K562 (cell line): ENCODE data around the gene PIP5K1B. TPM values are rescaled to one million over a fixed set of nuclear protein-coding genes. Genes with fewer than 3 reads are reported as not detected.
A peak's percentile ranks its signal among the peaks of the same experiment; 100 is the strongest.

Experiments used
- CREB1 ChIP-seq, 2 experiments: sonication (generic) in 1 of 2; formaldehyde crosslinking in 1 of 2; IDR thresholded peaks; 2 replicates each; pipeline versions ENCODE4 v1.6.1 to v1.8.0; 2012 to 2022; ENCODE audit warnings: inconsistent platforms in 1 of 2, mild to moderate bottlenecking in 1 of 2, missing genetic modification reagents in 1 of 2, moderate library complexity in 1 of 2
- DNMT1 ChIP-seq: fragments of 450-650 bp; IDR thresholded peaks from 2 replicates; pipeline ENCODE4 v1.6.1; 2016; ENCODE audit warnings: antibody characterized with exemption, mild to moderate bottlenecking
- EHMT2 ChIP-seq: fragments of 450-650 bp; IDR thresholded peaks from 2 replicates; pipeline ENCODE4 v1.6.1; 2018; ENCODE audit warnings: antibody characterized with exemption
- FOS ChIP-seq: IDR thresholded peaks from 3 replicates; pipeline ENCODE4 v1.6.1; 2011; ENCODE audit not compliant: insufficient read length; ENCODE audit errors: extremely low read depth
- HDAC8 ChIP-seq: fragments of 450-650 bp; IDR thresholded peaks from 2 replicates; pipeline ENCODE4 v1.6.1; 2016; ENCODE audit warnings: mild to moderate bottlenecking, missing genetic modification characterization, moderate library complexity, missing compliant biosample characterization
- MAFK ChIP-seq: IDR thresholded peaks from 2 replicates; pipeline ENCODE4 v1.6.1; 2011; ENCODE audit warnings: low read length, improper control_type of control experiment
- MXI1 ChIP-seq: IDR thresholded peaks from 2 replicates; pipeline ENCODE4 v1.6.1; 2011; ENCODE audit warnings: low read depth, mild to moderate bottlenecking, improper control_type of control experiment, low read length
- NR2C2 ChIP-seq, 2 experiments: fragments of 200-800 bp in 1 of 2; sonication (Bioruptor generic) in 1 of 2; sonication (generic) in 1 of 2; formaldehyde crosslinking in 1 of 2; IDR thresholded peaks; 2 replicates each; pipeline versions ENCODE4 v1.6.1 to v1.8.0; 2016 to 2022; ENCODE audit warnings: mild to moderate bottlenecking in 1 of 2, missing compliant biosample characterization in 1 of 2, missing genetic modification characterization in 1 of 2, missing genetic modification reagents in 1 of 2
- NRF1 ChIP-seq, 2 experiments: fragments of 450-650 bp; IDR thresholded peaks in 1 of 2; conservative IDR thresholded peaks in 1 of 2; 2 replicates each; pipeline ENCODE4 v1.6.1; 2014; ENCODE audit warnings: mild to moderate bottlenecking in 2 of 2
- PHB ChIP-seq: fragments of 250-450 bp; sonication (Bioruptor Pico); IDR thresholded peaks from 2 replicates; pipeline ENCODE4 v1.5.0; 2021
- STAG1 ChIP-seq: sonication (generic); formaldehyde crosslinking; IDR thresholded peaks from 2 replicates; pipeline ENCODE4 v1.5.0; 2020; ENCODE audit warnings: missing genetic modification reagents, borderline replicate concordance
- TBL1XR1 ChIP-seq, 2 experiments: IDR thresholded peaks; 2 replicates each; pipeline ENCODE4 v1.6.1; 2012; ENCODE audit warnings: improper control_type of control experiment in 2 of 2, low read length in 2 of 2, mild to moderate bottlenecking in 1 of 2
- YY1 ChIP-seq, 3 experiments: IDR thresholded peaks; 2 replicates each; pipeline ENCODE4 v1.6.1; 2011; ENCODE audit warnings: low read length in 2 of 3, mild to moderate bottlenecking in 2 of 3, moderate library complexity in 2 of 3, borderline replicate concordance in 1 of 3, control low read depth in 1 of 3, low read depth in 1 of 3; ENCODE audit not compliant: insufficient read depth in 3 of 3, insufficient replicate concordance in 2 of 3, control insufficient read depth in 1 of 3, insufficient read length in 1 of 3; ENCODE audit errors: extremely low read depth in 1 of 3
- ZNF140 ChIP-seq: fragments of 250-450 bp; sonication (Bioruptor Pico); IDR thresholded peaks from 2 replicates; pipeline ENCODE4 v1.8.0; 2021; ENCODE audit warnings: moderate library complexity, mild to moderate bottlenecking, inconsistent platforms
- ZNF282 ChIP-seq: sonication (generic); formaldehyde crosslinking; IDR thresholded peaks from 2 replicates; pipeline ENCODE4 v1.8.1; 2023; ENCODE audit warnings: missing genetic modification reagents
- polyA plus RNA-seq, 8 experiments: library from polyadenylated mRNA; depleted of rRNA in 4 of 8; stranded (reverse) in 5 of 8; unstranded in 3 of 8; fragments of >200 nt; fragmentation: Nextera tagmentation in 2 of 8; fragmentation: Illumina TruSeq in 1 of 8; extraction: Ambion mirVana in 2 of 8; extraction: Trizol in 1 of 8; gene quantifications; 2 replicates each; pipeline versions ENCODE4 v1.2.1 to v1.2.3, GENCODE V29; 2011 to 2014; ENCODE audit warnings: inconsistent platforms in 1 of 8, missing spikeins in 1 of 8
- total RNA-seq, 7 experiments: library from RNA; depleted of rRNA in 6 of 7; stranded (reverse); fragments of >200 nt in 6 of 7; fragmentation: Illumina TruSeq in 2 of 7; extraction: Trizol in 2 of 7; gene quantifications; 2 replicates each; pipeline versions ENCODE4 v1.2.1 to v1.2.3, GENCODE V29; 2011 to 2021; ENCODE audit warnings: low replicate concordance in 1 of 7
- TF ChIP-seq, protein P1 (sequence below): fragments of 450-650 bp; formaldehyde crosslinking; IDR thresholded peaks from 2 replicates; pipeline ENCODE4 v1.4.0; 2020; ENCODE audit warnings: mild to moderate bottlenecking, moderate library complexity
- TF ChIP-seq, protein P2 (sequence below): fragments of 250-450 bp; sonication (Bioruptor Pico); IDR thresholded peaks from 2 replicates; pipeline ENCODE4 v1.8.0; 2021; ENCODE audit warnings: moderate library complexity, mild to moderate bottlenecking, inconsistent platforms
- TF ChIP-seq, protein P3 (sequence below): sonication (generic); formaldehyde crosslinking; IDR thresholded peaks from 2 replicates; pipeline ENCODE4 v1.8.1; 2023; ENCODE audit warnings: mild to moderate bottlenecking, missing genetic modification reagents, moderate library complexity
- TF ChIP-seq, protein P4 (sequence below): sonication (generic); formaldehyde crosslinking; IDR thresholded peaks from 2 replicates; pipeline ENCODE4 v1.4.0; 2020; ENCODE audit warnings: mild to moderate bottlenecking, missing genetic modification reagents
- TF ChIP-seq, protein P5 (sequence below): fragments of 450-650 bp; IDR thresholded peaks from 2 replicates; pipeline ENCODE4 v1.6.1; 2016; ENCODE audit warnings: antibody characterized with exemption

The PIP5K1B gene
- total and polyA plus RNA-seq, 9 of the 15 experiments (the other 6 are each of a cell fraction or from before 2014, with no cell fraction given) = 3.1 to 12.9 (median 7.4) TPM

DNA sequence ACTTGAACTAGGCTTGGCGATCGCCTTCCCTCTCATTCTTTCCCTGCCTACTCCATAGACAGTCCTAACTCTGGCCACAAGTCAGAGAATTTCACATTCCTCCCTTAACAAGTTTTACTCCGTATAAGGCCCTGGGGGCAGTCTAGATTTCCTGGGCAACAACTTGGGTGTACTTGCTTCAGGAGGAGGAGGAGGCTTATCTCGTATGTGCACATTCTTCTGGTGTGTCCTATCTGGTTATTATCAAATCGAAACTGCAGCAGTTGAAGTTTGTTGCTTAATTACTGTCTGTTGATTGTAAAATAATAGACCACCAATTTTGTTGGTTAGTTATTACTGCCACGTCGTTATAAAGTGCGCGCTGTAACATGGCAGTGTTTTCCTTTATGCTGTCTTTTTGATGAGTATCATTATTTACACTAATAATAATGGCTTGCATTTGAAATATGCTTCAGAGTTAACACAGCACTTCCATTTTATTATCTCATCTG lies 42.0 kb downstream of the PIP5K1B start (continued):
- TF ChIP-seq, protein P1, sequence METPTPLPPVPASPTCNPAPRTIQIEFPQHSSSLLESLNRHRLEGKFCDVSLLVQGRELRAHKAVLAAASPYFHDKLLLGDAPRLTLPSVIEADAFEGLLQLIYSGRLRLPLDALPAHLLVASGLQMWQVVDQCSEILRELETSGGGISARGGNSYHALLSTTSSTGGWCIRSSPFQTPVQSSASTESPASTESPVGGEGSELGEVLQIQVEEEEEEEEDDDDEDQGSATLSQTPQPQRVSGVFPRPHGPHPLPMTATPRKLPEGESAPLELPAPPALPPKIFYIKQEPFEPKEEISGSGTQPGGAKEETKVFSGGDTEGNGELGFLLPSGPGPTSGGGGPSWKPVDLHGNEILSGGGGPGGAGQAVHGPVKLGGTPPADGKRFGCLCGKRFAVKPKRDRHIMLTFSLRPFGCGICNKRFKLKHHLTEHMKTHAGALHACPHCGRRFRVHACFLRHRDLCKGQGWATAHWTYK (CRISPR knock-in tag) = no peak
- TF ChIP-seq FOS (no peak), NRF1 (conservative IDR thresholded peaks at IDR 0.05 in 1 of 2, IDR thresholded peaks at IDR 0.05 in 1 of 2) (no peak), TBL1XR1 (IDR thresholded peaks at IDR 0.05; ENCODE audit: low read length in 2 of 2) (peak in 1 of 2 experiments; percentile 84; a peak in 2 of 4 replicates), DNMT1 (no peak), PHB (CRISPR knock-in tag) (no peak), STAG1 (no peak), HDAC8 (tag) (no peak), YY1 (IDR thresholded peaks at IDR 0.05; ENCODE audit: borderline replicate concordance in 1 of 3, control insufficient read depth in 1 of 3, extremely low read depth in 1 of 3, insufficient read depth in 3 of 3, insufficient read length in 1 of 3, insufficient replicate concordance in 2 of 3, low read depth in 1 of 3, low read length in 2 of 3) (no peak), MXI1 (no peak), ZNF140 (CRISPR knock-in tag) (no peak), CREB1 (IDR thresholded peaks at IDR 0.05) (no peak), CREB1 (CRISPR knock-in tag; IDR thresholded peaks at IDR 0.05) (no peak), ZNF282 (no peak), MAFK (no peak; the same call in 1 of the 2 replicates), NR2C2 (CRISPR knock-in tag; IDR thresholded peaks at IDR 0.05) (no peak), NR2C2 (tag; IDR thresholded peaks at IDR 0.05) (no peak), EHMT2 (no peak)
- TF ChIP-seq, protein P2, sequence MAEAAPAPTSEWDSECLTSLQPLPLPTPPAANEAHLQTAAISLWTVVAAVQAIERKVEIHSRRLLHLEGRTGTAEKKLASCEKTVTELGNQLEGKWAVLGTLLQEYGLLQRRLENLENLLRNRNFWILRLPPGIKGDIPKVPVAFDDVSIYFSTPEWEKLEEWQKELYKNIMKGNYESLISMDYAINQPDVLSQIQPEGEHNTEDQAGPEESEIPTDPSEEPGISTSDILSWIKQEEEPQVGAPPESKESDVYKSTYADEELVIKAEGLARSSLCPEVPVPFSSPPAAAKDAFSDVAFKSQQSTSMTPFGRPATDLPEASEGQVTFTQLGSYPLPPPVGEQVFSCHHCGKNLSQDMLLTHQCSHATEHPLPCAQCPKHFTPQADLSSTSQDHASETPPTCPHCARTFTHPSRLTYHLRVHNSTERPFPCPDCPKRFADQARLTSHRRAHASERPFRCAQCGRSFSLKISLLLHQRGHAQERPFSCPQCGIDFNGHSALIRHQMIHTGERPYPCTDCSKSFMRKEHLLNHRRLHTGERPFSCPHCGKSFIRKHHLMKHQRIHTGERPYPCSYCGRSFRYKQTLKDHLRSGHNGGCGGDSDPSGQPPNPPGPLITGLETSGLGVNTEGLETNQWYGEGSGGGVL (CRISPR knock-in tag) = no peak
- TF ChIP-seq, protein P3, sequence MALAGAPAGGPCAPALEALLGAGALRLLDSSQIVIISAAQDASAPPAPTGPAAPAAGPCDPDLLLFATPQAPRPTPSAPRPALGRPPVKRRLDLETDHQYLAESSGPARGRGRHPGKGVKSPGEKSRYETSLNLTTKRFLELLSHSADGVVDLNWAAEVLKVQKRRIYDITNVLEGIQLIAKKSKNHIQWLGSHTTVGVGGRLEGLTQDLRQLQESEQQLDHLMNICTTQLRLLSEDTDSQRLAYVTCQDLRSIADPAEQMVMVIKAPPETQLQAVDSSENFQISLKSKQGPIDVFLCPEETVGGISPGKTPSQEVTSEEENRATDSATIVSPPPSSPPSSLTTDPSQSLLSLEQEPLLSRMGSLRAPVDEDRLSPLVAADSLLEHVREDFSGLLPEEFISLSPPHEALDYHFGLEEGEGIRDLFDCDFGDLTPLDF (CRISPR knock-in tag) = no peak
- TF ChIP-seq, protein P4, sequence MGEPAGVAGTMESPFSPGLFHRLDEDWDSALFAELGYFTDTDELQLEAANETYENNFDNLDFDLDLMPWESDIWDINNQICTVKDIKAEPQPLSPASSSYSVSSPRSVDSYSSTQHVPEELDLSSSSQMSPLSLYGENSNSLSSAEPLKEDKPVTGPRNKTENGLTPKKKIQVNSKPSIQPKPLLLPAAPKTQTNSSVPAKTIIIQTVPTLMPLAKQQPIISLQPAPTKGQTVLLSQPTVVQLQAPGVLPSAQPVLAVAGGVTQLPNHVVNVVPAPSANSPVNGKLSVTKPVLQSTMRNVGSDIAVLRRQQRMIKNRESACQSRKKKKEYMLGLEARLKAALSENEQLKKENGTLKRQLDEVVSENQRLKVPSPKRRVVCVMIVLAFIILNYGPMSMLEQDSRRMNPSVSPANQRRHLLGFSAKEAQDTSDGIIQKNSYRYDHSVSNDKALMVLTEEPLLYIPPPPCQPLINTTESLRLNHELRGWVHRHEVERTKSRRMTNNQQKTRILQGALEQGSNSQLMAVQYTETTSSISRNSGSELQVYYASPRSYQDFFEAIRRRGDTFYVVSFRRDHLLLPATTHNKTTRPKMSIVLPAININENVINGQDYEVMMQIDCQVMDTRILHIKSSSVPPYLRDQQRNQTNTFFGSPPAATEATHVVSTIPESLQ = no peak
- TF ChIP-seq, protein P5, sequence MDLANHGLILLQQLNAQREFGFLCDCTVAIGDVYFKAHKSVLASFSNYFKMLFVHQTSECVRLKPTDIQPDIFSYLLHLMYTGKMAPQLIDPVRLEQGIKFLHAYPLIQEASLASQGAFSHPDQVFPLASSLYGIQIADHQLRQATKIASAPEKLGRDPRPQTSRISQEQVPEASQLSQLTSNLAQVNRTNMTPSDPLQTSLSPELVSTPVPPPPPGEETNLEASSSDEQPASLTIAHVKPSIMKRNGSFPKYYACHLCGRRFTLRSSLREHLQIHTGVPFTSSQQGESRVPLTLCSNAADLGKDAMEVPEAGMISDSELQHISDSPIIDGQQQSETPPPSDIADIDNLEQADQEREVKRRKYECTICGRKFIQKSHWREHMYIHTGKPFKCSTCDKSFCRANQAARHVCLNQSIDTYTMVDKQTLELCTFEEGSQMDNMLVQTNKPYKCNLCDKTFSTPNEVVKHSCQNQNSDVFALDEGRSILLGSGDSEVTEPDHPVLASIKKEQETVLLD = no peak
